Esophagus muscularis mucosa (tissue), 4 donors: ENCODE results near the gene CTNNA3.
"Not testable (repeated sequence)": the region's sequence is repeated elsewhere in the genome, so short reads cannot be mapped to it uniquely, and the experiment has no call there.

ENCODE experiments used
- CTCF ChIP-seq, 3 experiments: fragments of 200-600 bp in 2 of 3; fragments of 450-650 bp in 1 of 3; sonication (generic) in 2 of 3; IDR thresholded peaks; one replicate each; pipeline ENCODE4 v1.5.1; 2017 to 2019; ENCODE audit warnings: antibody characterized with exemption in 3 of 3, mild to moderate bottlenecking in 2 of 3, moderate library complexity in 1 of 3
- EP300 ChIP-seq: sonication (generic); formaldehyde crosslinking; IDR thresholded peaks from one replicate; pipeline ENCODE4 v1.6.1; 2017; ENCODE audit warnings: antibody characterized with exemption
- POLR2A ChIP-seq: fragments of 450-650 bp; IDR thresholded peaks from one replicate; pipeline ENCODE4 v1.6.1; 2017; ENCODE audit warnings: antibody characterized with exemption, moderate library complexity, mild to moderate bottlenecking, low read depth
- POLR2AphosphoS5 ChIP-seq, 2 donors: sonication (generic); formaldehyde crosslinking; IDR thresholded peaks; one replicate each; pipeline ENCODE4 v1.6.1; 2017; ENCODE audit warnings: antibody characterized with exemption in 2 of 2

DNA sequence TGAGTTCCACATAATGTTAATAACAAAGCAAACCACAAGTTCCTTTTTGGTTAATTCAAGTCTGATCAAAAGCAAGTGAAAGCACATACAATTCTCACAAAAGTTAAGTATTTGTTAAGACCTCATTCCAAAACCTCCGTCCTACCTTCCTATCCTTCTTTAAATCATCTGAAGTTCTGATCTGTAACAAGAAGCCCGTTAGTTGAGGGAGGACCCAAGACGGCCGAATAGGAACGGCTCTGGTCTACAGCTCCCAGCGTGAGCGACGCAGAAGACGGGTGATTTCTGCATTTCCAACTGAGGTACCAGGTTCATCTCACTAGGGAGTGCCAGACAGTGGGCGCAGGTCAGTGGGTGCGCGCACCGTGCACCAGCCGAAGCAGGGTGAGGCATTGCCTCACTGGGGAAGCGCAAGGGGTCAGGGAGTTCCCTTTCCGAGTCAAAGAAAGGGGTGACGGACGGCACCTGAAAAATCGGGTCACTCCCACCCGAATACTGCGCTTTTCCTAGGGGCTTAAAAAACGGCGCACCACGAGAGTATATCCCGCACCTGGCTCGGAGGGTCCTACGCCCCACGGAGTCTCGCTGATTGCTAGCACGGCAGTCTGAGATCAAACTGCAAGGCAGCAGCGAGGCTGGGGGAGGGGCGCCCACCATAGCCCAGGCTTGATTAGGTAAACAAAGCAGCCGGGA lies 309.0 kb downstream of the CTNNA3 start:
- not testable (repeated sequence) for TF ChIP-seq CTCF (IDR thresholded peaks at IDR 0.05); EP300; POLR2AphosphoS5 (IDR thresholded peaks at IDR 0.05); POLR2A
